Posterior cingulate gyrus (tissue), 11 donors: Measurements from ENCODE around the gene HBP1.

Experiments
- DNase-seq, 10 donors: peaks; one replicate each; pipeline versions ENCODE4 v3.0.0 to v3.0.0-alpha.2; 2020 to 2021; ENCODE audit warnings: mixed read lengths in 3 of 10
- intact Hi-C: fragments of 100-400 bp; cut with DNase I; formaldehyde crosslinking; loops from one replicate; pipeline ENCODE4 v1.15.1; 2023

Gene HBP1

GRCh38 chr7:107179326-107180164 is 10.7 kb downstream of the HBP1 start:
- DNase-seq: no peak
- intact Hi-C loops: loop anchor here (10.0 kb wide), 1 partner anchor 565 kb away; the partner anchor contains the start of gene CBLL1

- no peak for DNase-seq
- intact Hi-C loops: no loop called here
Observed at GRCh38 chr7:107180378-107180777, 11.6 kb downstream of the HBP1 start.

- intact Hi-C loops: no loop called here
- DNase-seq: no peak
Observed at GRCh38 chr7:107181172-107181571, 12.4 kb downstream of the HBP1 start.

GRCh38 chr7:107185716-107186115 is 16.9 kb downstream of the HBP1 start:
- no peak for DNase-seq
- intact Hi-C loops: no loop called here

GRCh38 chr7:107186240-107186639 is 17.4 kb downstream of the HBP1 start:
- DNase-seq: no peak
- intact Hi-C loops: no loop called here

- intact Hi-C loops: no loop called here
Observed at GRCh38 chr7:107187774-107188173, 19.0 kb downstream of the HBP1 start.

GRCh38 chr7:107190090-107190489 is 21.3 kb downstream of the HBP1 start:
- DNase-seq: no peak
- intact Hi-C loops: no loop called here

More at GRCh38 chr7:107187774-107188173, 19.0 kb downstream of the HBP1 start:
- DNase-seq: no peak

GRCh38 chr7:107194052-107194451 is 25.2 kb downstream of the HBP1 start:
- DNase-seq: no peak
- intact Hi-C loops: no loop called here

GRCh38 chr7:107196834-107197610 is 28.2 kb downstream of the HBP1 start:
- intact Hi-C loops: no loop called here
- no peak for DNase-seq

GRCh38 chr7:107201795-107202450 is 33.1 kb downstream of the HBP1 start:
- peak; percentile 17 to 91 (median 58) for DNase-seq

GRCh38 chr7:107203607-107204006 is 34.8 kb downstream of the HBP1 start:
- DNase-seq: no peak
- intact Hi-C loops: loop anchor here (2.0 kb wide), 1 partner anchor 359 kb away; the partner anchor contains the start of genes COG5 and DUS4L

More at GRCh38 chr7:107201795-107202450, 33.1 kb downstream of the HBP1 start:
- intact Hi-C loops: loop anchor here (2.0 kb wide), 1 partner anchor 361 kb away; the partner anchor contains the start of genes COG5 and DUS4L

GRCh38 chr7:107206136-107206535 is 37.3 kb downstream of the HBP1 start:
- DNase-seq: no peak
- intact Hi-C loops: no loop called here

- intact Hi-C loops: no loop called here
- no peak for DNase-seq
Observed at GRCh38 chr7:107206706-107207105, 37.9 kb downstream of the HBP1 start.

- intact Hi-C loops: no loop called here
- DNase-seq: peak in 1 of 10 donors; percentile 78
Observed at GRCh38 chr7:107207459-107207858, 38.7 kb downstream of the HBP1 start.

GRCh38 chr7:107208024-107208521 is 39.3 kb downstream of the HBP1 start:
- DNase-seq: no peak
- intact Hi-C loops: no loop called here

- no peak for DNase-seq
- intact Hi-C loops: no loop called here
Observed at GRCh38 chr7:107208563-107208962, 39.8 kb downstream of the HBP1 start.

GRCh38 chr7:107209565-107209964 is 40.8 kb downstream of the HBP1 start:
- intact Hi-C loops: no loop called here

GRCh38 chr7:107210400-107210799 is 41.6 kb downstream of the HBP1 start:
- no peak for DNase-seq
- intact Hi-C loops: no loop called here

More at GRCh38 chr7:107209565-107209964, 40.8 kb downstream of the HBP1 start:
- no peak for DNase-seq

- intact Hi-C loops: no loop called here
Observed at GRCh38 chr7:107212725-107213124, 43.9 kb downstream of the HBP1 start.

GRCh38 chr7:107213193-107213788 is 44.5 kb downstream of the HBP1 start:
- DNase-seq: no peak
- intact Hi-C loops: no loop called here

More at GRCh38 chr7:107212725-107213124, 43.9 kb downstream of the HBP1 start:
- DNase-seq: no peak
